Measurements from ENCODE around the gene TXNRD2. TPM values are rescaled to one million over a fixed set of nuclear protein-coding genes. Genes with fewer than 3 reads are reported as not detected.
"Not testable (repeated sequence)": the region's sequence is repeated elsewhere in the genome, so short reads cannot be mapped to it uniquely, and the experiment has no call there.

TXNRD2 gene
- total RNA-seq, 1 experiment from 2014 or later: 17.2 TPM

GRCh38 chr22:19892257-19892879 lies 49.2 kb downstream of the TXNRD2 start:
- peak in 1 of 2 experiments; percentile 34 for DNase-seq
- Histone ChIP-seq H3K36me3 (no peaks in the 10 kb centered on the region), H3K4me3 (peak overlapping the region; percentile 20), H3K9me3 (replicated peaks) (no peaks in the 10 kb centered on the region), H3K27me3 (no peaks in the 10 kb centered on the region), H3K27ac (peak overlapping the region; percentile 94), H3K4me1 (peaks cover 34% of the 10 kb centered on the region)

GRCh38 chr22:19891317-19892256 lies 50.0 kb downstream of the TXNRD2 start:
- no peaks in the 10 kb centered on the region for H3K36me3 ChIP-seq
- no peaks in the 10 kb centered on the region for H3K9me3 ChIP-seq (replicated peaks)
- peaks cover 41% of the 10 kb centered on the region for H3K4me1 ChIP-seq
- H3K4me3 ChIP-seq: peak overlapping the region; percentile 20
- peak overlapping the region; percentile 94 for H3K27ac ChIP-seq
- peak; percentile 90 for DNase-seq
- no peaks in the 10 kb centered on the region for H3K27me3 ChIP-seq

DNA sequence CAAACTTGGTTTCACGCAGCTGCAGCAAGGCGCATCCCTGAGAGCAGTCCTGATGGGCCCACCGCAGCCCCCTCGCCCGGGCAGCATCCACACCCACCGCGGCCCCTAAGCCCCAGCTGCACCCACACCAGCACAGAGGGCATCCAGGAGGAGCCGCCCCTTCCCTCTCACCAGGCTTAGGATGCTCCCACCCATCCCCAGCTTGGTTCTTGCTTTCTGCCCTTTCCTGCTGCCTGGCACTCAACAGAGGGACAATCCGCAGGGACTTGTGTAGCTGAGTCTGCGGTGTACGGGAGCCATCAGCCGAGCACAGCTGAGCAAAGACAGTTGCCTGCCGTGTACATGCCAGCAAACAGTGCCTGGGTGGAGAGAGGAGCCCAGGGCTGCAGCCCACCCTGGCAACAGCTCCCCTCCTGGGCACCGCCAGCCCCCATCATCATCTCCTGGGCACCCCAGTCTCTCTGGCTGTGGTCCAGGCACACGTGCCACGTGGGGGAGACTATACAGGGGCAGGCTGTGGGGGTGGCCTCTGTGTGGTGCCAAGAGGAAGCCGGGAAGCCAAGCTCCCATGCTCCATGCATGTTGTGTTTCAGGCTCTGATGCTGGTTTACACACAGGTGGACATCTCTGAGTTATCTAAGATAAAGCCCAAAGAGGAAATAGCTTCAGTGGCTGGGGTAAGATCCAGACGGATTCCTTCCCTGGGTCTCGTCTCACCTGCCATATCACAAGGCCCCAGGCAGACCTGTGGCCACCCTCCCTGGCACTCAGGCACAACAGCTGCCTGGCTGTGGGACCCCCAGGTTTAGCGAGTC lies 50.9 kb downstream of the TXNRD2 start:
- no peak for DNase-seq
- Histone ChIP-seq H3K36me3 (no peaks in the 10 kb centered on the region), H3K27me3 (no peaks in the 10 kb centered on the region), H3K9me3 (replicated peaks) (no peaks in the 10 kb centered on the region), H3K27ac (peak overlapping the region; percentile 94), H3K4me1 (peaks cover 50% of the 10 kb centered on the region), H3K4me3 (no peak overlapping the region)

DNA sequence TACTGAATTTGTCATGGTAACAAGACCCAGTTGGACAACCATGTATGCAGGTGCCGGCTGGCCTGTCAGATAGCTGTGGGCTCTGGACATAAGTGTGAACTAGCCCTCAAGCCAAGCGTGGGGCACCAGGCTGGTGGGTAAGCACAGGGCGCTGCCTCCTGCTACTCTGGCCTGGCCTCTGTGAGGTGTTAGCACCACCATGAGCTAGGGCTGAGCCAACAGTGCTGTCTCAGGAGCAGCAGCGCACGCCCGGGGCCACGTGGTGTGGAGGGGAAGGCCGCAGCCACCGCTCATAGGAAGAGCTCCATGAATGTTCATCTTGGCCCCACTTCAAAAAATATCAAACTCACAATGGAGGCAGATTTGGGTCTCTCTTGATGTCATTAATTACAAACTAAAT lies 51.7 kb downstream of the TXNRD2 start:
- no peak overlapping the region for H3K4me3 ChIP-seq
- no peak overlapping the region for H3K27ac ChIP-seq
- no peak for DNase-seq
- H3K36me3 ChIP-seq: no peaks in the 10 kb centered on the region
- H3K27me3 ChIP-seq: no peaks in the 10 kb centered on the region
- peaks cover 57% of the 10 kb centered on the region for H3K4me1 ChIP-seq
- no peaks in the 10 kb centered on the region for H3K9me3 ChIP-seq (replicated peaks)

- no peaks in the 10 kb centered on the region for H3K27me3 ChIP-seq
- DNase-seq: no peak
- H3K4me3 ChIP-seq: no peak overlapping the region
- H3K36me3 ChIP-seq: no peaks in the 10 kb centered on the region
- H3K9me3 ChIP-seq (replicated peaks): no peaks in the 10 kb centered on the region
- H3K4me1 ChIP-seq: peaks cover 70% of the 10 kb centered on the region
- H3K27ac ChIP-seq: no peak overlapping the region
Observed at GRCh38 chr22:19888131-19888746, 53.4 kb downstream of the TXNRD2 start.

DNA sequence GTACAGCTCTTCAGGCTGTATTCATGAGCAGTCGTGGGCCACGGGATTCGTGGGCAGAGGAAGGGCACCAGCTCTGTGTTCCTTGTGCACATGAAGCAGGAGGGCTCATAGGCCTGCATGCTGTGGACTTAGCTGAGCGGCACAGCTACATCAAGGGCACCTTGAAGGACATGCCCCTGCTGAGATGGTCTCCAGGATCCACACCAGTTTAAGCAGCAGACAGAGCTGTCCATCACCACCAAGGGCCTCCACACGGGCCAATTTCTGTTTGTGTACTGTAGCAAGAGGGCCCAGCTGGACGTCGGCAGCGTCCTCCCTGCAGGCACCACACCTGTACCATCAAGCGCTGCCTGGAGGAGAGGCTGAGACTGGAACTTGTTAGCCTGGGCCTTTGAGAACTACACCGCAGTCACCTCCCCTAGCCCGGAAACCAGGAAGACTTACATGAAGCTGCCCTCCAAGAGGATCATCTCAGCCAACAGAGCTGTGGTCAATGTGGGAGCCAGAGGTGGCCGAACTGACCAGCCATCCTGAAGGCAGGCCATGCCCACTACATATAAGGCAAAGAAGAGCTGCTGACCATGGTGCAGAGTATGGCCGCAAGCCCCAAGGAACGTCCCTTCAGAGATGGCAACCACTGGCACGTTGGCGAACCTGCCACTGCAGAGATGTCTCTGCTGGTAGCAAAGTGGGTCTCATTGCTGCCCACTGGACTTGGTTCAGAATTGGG lies 54.2 kb downstream of the TXNRD2 start:
- Histone ChIP-seq H3K4me3 (no peak overlapping the region), H3K27me3 (no peaks in the 10 kb centered on the region), H3K4me1 (peaks cover 71% of the 10 kb centered on the region), H3K9me3 (replicated peaks) (no peaks in the 10 kb centered on the region), H3K27ac (no peak overlapping the region), H3K36me3 (no peaks in the 10 kb centered on the region)
- DNase-seq: no peak

DNA sequence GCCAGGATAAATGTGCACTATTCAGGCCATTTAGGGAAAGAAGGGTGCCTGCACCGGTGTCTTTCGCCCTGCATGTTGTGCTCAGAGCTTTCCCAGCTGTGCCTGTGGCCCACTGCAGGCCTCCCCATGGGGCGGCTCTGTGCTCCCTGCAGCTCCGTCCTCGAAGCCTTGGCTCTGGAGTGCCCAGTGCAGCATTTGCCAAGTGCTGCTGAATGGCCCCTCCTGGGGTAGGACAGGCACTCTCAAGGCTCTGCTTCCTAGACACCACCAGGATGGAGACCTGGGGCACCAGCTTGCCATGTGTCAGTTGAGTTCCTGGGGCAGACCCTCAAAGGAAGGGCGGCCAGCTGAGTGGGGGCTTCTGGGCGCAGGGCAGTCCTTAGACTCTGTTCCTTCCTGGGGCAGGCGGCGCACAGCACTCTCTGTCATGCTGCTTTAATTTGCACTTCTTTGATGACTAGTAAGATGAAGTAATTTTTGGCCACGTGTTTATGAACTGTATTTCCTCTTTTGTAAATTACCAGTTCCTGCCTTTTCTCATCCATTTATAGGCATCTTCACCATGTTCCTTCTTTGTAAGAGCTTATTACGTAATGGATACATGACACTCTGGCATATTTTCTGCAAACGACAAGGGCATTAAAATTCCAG lies 54.9 kb downstream of the TXNRD2 start:
- Histone ChIP-seq H3K4me3 (no peak overlapping the region), H3K4me1 (peaks cover 71% of the 10 kb centered on the region), H3K27me3 (no peaks in the 10 kb centered on the region), H3K27ac (no peak overlapping the region), H3K36me3 (no peaks in the 10 kb centered on the region), H3K9me3 (replicated peaks) (no peaks in the 10 kb centered on the region)
- DNase-seq: peak in 1 of 2 experiments; percentile 2

GRCh38 chr22:19885841-19886592 lies 55.6 kb downstream of the TXNRD2 start:
- Histone ChIP-seq H3K27ac (peak overlapping the region; percentile 87), H3K9me3 (replicated peaks) (no peaks in the 10 kb centered on the region), H3K4me1 (peaks cover 70% of the 10 kb centered on the region), H3K36me3 (no peaks in the 10 kb centered on the region), H3K4me3 (peak overlapping the region; percentile 38), H3K27me3 (no peaks in the 10 kb centered on the region)
- DNase-seq: peak; percentile 74 to 82

DNA sequence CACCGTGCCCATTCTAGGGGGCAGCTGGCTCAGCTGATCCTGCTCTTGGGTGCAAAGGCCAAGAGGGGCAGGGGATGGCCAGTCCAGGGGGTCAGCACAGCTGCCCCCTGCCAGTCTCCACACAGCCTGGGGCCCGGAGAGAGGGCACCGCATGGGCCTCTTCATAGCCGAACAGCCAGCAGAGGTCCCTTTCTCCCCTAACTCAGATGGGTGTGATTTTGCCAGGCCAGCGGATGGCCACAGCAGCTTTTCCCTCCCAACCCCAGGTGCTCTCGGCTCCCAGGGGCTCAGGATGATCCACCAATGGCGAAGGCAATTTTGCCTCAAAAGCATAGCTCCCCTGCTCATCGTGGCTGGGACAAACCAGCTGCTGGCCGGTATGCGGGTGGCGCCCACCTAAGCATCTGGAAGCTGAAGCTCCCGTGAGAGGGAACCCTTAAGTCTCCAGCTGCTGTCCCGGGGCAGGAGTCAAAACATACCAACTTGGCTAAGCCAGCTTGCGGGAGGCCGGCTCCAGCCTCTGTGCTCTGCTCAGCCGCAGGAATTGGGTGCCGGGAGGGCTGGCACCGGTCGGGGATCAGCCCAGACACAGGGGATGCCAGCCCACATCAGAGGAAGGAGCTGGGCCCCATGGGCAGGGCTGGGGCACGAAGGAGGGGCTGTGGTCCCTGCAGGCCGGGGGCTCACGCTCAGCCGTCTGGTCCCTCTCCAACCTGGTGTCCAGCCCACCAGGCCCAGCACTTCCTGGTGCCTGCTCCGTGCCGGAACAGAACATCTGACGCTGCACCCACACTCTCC lies 56.5 kb downstream of the TXNRD2 start:
- Histone ChIP-seq H3K36me3 (no peaks in the 10 kb centered on the region), H3K4me3 (peak overlapping the region; percentile 38), H3K27ac (peak overlapping the region; percentile 87), H3K27me3 (no peaks in the 10 kb centered on the region), H3K9me3 (replicated peaks) (no peaks in the 10 kb centered on the region), H3K4me1 (peaks cover 70% of the 10 kb centered on the region)
- peak; percentile 80 for DNase-seq

DNA sequence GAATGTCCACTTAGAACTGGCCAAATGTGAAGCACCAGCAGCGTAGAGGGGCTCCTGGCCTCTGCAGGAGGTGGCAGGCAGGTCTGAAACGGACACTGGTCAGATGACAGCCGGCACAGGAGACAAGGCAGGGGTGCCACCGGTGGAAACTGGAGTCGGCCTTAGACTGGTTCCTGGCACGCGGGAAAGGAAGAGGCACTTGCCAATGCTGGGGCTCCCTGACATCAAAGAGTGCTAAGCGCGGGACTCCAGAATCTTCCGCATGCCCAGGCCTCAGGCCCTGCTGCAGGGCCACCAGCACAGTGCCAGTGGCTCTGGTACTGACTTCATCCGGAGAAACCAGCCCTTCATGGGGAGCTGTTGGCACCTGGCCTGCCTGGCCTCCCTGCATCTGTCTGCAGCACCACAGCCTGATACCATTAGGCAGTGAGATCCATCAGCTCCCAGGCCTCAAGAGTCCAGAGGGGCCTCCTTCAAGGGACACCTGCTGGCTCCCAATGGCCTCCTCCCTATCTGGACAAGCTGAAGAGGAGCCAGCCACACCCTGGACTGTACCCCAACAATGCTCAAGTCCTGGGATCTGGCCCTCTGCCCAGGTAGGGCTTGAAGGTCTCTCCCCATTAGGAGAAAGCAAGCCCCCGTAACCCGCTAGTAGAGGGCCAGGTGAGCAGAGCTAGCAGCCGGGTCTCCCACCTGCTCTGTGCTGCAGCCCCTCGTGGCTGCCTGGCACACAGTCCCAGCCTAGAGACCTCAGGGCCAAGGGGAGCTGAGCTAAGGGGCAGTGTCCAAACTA lies 57.3 kb downstream of the TXNRD2 start:
- Histone ChIP-seq H3K4me3 (no peak overlapping the region; the same call in 1 of the 2 replicates), H3K4me1 (peaks cover 73% of the 10 kb centered on the region), H3K27me3 (no peaks in the 10 kb centered on the region), H3K27ac (peak overlapping the region; percentile 87), H3K36me3 (no peaks in the 10 kb centered on the region), H3K9me3 (replicated peaks) (no peaks in the 10 kb centered on the region)
- peak in 1 of 2 experiments; percentile 15 for DNase-seq

DNA sequence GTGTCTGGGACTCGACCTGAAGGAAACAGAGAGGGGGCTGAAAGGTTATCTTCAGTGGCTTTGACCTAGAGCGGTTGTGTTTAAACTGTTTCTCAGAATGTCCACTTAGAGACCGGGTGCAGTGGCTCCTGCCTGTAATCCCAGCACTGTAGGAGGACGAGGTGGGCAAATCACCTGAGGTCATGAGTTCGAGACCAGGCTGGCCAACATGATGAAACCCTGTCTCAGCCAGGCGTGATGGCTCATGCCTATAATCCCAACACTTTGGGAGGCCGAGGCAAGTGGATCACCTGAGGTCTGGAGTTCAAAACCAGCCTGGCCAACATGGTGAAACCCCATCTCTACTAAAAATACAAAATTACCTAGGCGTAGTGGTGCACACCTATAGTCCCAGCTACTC lies 58.2 kb downstream of the TXNRD2 start:
- not testable (repeated sequence) for H3K9me3 ChIP-seq (replicated peaks); DNase-seq; H3K4me3 ChIP-seq; H3K36me3 ChIP-seq; H3K27me3 ChIP-seq
- peaks cover 80% of the 10 kb centered on the region for H3K4me1 ChIP-seq
- peak overlapping the region; percentile 81 for H3K27ac ChIP-seq

All from SJCRH30 (cell line).